ENCODE data around the gene CTRL.
"Not testable (repeated sequence)": the region's sequence is repeated elsewhere in the genome, so short reads cannot be mapped to it uniquely, and the experiment has no call there.

The CTRL gene

GRCh38 chr16:67931712-67932461, at the start of gene CTRL:
CTRL (minus strand) TSS chr16:67931862; CDS start chr16:67931852, 10 bp downstream.
- DNase-seq (ENCODE audit: extremely low read depth in 1 of 2, low read depth in 1 of 2): no peak

DNA sequence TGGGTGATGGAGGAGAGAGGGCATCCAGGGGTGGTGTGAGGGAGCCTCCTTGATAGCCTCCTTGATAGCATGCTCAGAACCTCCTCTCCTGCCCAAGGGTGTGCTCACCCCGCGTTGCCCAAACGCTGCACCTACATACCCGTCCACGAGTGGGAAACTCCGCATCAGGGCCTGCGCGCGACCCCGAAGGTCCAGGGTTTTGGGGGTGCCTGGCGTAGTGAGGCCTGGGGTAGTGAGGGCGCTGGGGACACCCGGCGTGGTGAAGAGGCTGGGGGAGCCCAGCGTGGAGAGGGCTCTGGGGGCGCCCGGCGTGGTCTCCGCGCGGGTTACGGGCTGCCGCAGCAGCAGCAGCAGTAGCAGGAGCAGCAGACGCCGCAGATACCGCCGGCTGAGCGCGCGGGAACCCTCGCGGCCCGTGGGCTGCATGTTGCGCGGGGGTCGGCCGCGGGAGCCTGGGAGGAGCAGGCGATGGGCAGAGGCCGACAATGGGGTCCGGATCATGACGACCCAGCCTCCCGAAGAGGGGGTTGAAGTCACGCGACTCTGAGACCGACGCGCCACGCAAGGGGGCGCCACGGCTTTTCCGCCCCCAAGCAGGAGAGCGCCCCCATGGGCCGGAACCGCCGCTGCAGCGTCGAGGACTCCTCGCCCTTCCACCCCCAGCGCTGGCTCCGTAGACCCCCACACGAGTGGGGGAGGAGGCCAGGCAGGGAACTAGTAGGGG, 48.5 kb upstream of the CTRL start, which contains the start of gene DPEP3:
Gene DPEP3 (minus strand): TSS at position 545 of the 724 bp plus-strand sequence. CDS start 119 bp downstream, at position 426.
- DNase-seq (ENCODE audit: extremely low read depth in 1 of 2, low read depth in 1 of 2): no peak

- no peak for DNase-seq (ENCODE audit: extremely low read depth in 1 of 2, low read depth in 1 of 2)
Observed at GRCh38 chr16:67977469-67978227, 46.0 kb upstream of the CTRL start.

GRCh38 chr16:67977005-67977404, 45.3 kb upstream of the CTRL start:
- DNase-seq (ENCODE audit: extremely low read depth in 1 of 2, low read depth in 1 of 2): no peak

DNA sequence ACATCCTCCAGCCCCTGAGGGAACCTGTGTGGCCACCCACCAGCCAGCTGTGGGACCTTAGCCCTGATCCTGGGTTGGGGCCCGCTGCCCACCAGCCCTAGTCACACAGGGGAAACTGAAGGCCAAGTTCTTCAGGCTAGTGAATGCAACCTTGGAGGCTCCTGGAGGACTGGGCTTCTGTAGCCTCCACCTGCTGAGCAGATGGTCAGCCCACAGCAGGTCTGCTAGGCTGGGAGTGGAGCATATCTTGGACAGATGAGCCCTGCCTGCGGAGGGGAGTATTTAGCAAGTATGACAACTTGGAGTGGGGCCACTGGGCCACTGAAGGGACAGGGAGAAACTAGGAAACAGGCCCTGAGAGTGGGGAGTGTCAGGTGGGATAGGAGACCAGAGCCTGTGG, 44.5 kb upstream of the CTRL start:
- DNase-seq (ENCODE audit: extremely low read depth in 1 of 2, low read depth in 1 of 2): no peak

- no peak for DNase-seq (ENCODE audit: extremely low read depth in 1 of 2, low read depth in 1 of 2)
Observed at GRCh38 chr16:67975321-67976105, 43.9 kb upstream of the CTRL start.

DNA sequence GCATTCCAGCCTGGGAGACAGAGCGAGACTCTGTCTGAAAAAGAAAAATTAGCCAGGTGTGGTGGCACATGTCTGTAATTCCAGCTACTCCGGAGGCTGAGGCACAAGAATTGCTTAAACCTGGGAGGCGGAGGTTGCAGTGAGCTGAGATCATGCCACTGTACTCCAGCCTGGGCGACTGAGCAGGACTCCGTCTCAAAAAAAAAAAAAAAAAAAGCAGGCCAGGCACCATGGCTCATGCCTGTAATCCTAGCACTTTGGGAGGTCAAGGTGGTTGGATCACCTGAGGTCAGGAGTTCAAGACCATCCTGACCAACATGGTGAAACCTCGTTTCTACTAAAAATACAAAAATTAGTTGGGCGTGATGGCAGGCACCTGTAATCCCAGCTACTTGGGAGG, 40.6 kb upstream of the CTRL start:
- DNase-seq (ENCODE audit: extremely low read depth in 1 of 2, low read depth in 1 of 2): not testable (repeated sequence)

DNA sequence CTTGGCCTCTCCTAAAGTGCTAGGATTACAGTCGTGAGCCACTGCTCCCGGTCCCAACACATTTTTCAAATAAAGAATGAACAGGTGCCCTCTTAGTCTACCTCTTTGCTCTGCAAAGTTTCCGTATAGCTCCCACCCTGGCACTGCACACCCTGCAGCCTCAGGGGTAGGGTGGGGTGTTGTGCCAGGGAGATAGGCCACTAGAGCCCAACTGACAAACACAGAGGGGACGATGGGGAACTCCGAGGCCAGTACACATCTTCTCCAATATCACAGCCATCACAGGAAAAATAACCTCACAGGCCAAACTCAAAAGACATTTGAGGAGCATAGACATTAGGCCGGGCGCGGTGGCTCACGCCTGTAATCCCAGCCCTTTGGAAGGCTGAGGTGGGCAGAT, 39.4 kb upstream of the CTRL start:
- DNase-seq (ENCODE audit: extremely low read depth in 1 of 2, low read depth in 1 of 2): no peak

DNA sequence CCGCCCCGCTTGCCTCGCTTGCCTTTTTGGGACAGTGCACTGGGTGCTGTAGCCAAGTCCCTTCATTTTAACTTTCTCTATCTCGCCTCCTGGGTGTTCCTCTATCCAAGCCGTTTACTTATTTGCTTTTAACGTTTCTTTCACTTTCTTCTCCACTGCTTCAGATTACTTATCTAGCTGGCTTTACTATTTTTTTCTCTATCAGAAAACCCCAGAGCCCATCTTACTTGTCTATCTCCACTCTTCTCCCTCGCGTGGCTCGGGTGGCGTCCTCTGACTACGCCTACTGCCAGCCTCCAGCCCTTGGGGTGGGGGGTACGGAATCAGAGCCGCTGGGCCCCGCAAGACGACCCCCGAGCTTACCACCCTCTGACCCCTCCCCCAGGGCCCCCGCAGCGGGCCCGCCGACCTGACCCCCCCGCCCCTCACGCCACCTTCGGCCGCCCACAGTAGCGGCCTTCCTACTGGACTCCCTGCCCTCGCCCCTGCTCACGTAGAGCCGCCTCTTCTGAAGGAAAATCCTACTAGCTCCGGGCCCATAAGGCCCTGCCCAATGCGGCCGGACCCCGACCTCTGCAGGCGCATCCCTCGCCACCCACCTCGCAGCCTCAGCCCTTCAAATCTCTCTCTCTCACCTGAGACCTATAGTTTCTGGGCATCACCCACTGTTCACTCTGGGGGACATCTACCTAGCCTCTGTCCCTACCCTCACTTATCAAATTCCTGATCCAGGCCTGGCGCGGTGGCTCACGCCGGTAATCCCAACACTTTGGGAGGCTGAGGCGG, 37.8 kb upstream of the CTRL start:
- no peak for DNase-seq (ENCODE audit: extremely low read depth in 1 of 2, low read depth in 1 of 2)

- peak; percentile 55 to 78 for DNase-seq (ENCODE audit: extremely low read depth in 1 of 2, low read depth in 1 of 2)
Observed at GRCh38 chr16:67968400-67969253, 37.0 kb upstream of the CTRL start, which contains the start of gene SLC12A4. SLC12A4 (minus strand) TSS chr16:67968637; CDS start chr16:67968553, 84 bp downstream.

DNA sequence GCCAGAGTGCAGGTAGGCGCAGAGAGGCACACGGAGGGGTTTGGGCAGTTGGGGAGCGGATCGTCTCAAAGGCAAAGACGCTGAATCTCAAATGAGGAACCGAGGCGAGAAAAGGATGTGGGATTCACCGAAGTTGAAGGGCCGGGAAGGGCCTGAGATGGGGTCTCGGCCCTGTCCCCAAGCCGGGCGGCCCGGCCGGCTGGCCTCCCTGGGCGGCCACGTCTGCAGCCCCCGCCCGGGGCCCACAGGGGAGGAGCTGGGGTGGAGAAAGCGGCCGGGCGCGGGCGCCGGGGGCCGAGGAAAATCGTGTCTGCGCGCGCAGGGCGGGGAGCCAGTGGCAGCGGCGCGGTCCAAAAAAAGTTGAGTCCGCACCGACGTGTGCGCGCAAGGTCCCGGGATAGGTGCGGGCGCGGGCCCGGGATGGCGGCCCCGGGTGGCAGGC, 36.3 kb upstream of the CTRL start:
- peak in 1 of 2 donors; percentile 14 for DNase-seq (ENCODE audit: extremely low read depth in 1 of 2, low read depth in 1 of 2)

DNA sequence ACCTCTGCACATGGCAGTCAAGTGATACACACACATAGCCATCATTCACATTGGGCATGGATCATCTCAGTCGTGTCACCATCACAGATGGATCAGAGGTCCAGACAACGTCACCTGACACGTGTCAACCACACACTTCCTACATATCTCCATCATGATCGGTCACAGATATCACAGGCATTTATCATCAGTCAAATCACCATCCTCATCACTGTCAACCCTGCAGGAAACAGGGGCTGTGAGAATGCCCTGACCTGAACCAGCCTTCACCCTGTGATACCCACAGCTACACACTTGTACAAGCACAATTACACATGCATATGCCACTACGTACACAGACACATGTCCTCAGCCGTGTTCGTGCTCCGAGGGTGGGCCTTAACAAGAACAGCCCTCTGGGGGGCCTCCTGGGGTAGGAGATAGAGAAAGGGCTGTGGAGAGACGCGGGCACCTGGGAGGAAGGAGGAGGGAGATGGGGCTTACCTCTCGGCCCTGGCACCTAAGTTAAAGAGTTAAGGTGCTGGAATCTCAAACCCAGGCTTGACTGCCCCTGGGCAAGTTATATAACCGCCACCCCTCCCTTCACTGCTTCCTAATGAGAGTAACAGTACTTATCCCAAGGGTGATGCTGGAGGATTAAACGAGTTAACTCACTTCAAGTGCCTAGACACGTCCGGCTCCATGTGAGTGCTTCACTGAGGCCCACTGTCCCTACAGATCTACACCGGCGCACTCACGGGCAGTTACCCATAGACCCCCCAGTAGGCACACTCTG, 35.7 kb upstream of the CTRL start:
- DNase-seq (ENCODE audit: extremely low read depth in 1 of 2, low read depth in 1 of 2): no peak

DNA sequence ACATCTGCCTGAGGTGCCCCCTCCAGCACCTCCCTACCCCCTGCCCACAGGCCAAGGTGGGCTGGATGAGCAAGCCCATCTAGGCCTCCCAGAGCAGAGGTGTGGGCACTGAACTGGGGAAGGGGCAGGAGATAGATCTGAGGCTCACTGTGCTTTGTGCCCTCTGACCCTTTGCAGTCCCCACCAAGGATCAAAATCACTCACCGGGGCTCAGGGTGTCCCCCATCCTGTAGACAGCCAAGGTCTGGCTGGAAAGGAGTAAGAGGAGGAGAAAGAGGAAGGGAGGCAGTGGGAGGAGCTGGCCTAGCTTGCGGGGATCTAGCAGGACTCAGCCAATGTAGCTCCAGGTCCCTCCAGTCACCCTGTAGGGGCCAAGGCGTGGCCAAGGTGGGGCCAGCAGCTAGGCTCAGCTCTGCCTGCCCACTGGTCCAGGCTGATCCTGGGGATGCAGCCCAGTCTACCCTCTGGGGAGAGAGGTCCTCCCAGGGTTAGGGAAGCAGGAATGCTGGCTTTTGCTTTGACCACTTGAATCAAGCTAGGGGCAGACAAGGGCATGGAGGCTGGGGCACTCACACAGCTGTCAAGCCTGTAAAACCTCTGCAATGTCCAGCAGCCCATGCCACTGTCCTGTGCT, 35.0 kb upstream of the CTRL start:
- no peak for DNase-seq (ENCODE audit: extremely low read depth in 1 of 2, low read depth in 1 of 2)

- DNase-seq (ENCODE audit: extremely low read depth in 1 of 2, low read depth in 1 of 2): no peak
Observed at GRCh38 chr16:67965668-67966548, 34.2 kb upstream of the CTRL start.

- no peak for DNase-seq (ENCODE audit: extremely low read depth in 1 of 2, low read depth in 1 of 2)
Observed at GRCh38 chr16:67964477-67965131, 32.9 kb upstream of the CTRL start.

Measured in activated CD8-positive, alpha-beta memory T cell treated with anti-CD3 and anti-CD28 coated beads for 1 hour (primary cell).